Hair follicle dermal papilla cell (primary cell): ENCODE measurements around the gene TBC1D3L. TPM values are rescaled to one million over a fixed set of nuclear protein-coding genes. Genes with fewer than 3 reads are reported as not detected.

ENCODE experiments used
- small RNA-seq: library from RNA; depleted of rRNA; stranded (forward); fragments of <200 nt; gene quantifications from one replicate; pipeline ENCODE3, GENCODE V24; 2012
- total RNA-seq: library from RNA; depleted of rRNA; stranded (reverse); fragments of >200 nt; gene quantifications from 2 replicates; pipeline ENCODE4 v1.2.3, GENCODE V29; 2012

Gene TBC1D3L
- 1.2 and 3.7 TPM in 2 replicates for total RNA-seq

GRCh38 chr17:37988960-37989359 lies at the start of gene TBC1D3L:
Gene TBC1D3L, minus strand, starts transcription at chr17:37989060. Its CDS starts 1,540 bp downstream, at chr17:37987520.

GRCh38 chr17:38003676-38004075 lies 14.8 kb upstream of the TBC1D3L start, which contains the start of gene TBC1D3D:
Gene TBC1D3D, plus strand, starts transcription at chr17:38003976. Its CDS starts 1,585 bp downstream, at chr17:38005561.

Small RNA genes within 50 kb of the gene (small RNA-seq; reads per million reads assigned to genes)
- gene RF00001, result not detected

Other genes with a start within 250 kb of the TBC1D3L start
- not detected in 2 replicates for gene HNF1B, start 244.0 kb downstream of the TBC1D3L start, total RNA-seq
- not detected in 2 replicates for gene TBC1D3K, start 64.6 kb downstream of the TBC1D3L start, total RNA-seq
- not detected in 2 replicates for gene TBC1D3D, start 14.9 kb upstream of the TBC1D3L start, total RNA-seq
- 1.3 TPM in 1 of 2 replicates, not detected in the other for gene TBC1D3C, start 79.6 kb upstream of the TBC1D3L start, total RNA-seq
- not detected in 2 replicates for gene TBC1D3E, start 138.9 kb upstream of the TBC1D3L start, total RNA-seq
- not detected in 2 replicates for gene TBC1D3, start 203.5 kb upstream of the TBC1D3L start, total RNA-seq